Right renal pelvis (tissue), 4 donors: Measurements from ENCODE around the gene KCNMA1. TPM values are rescaled to one million over a fixed set of nuclear protein-coding genes. Genes with fewer than 3 reads are reported as not detected.

ENCODE experiments used
- DNase-seq, 4 donors: peaks; one replicate each; pipeline ENCODE4 v3.0.0-alpha.2; 2013; ENCODE audit warnings: low read depth in 4 of 4, low spot score in 3 of 4, missing footprints in 1 of 4
- polyA plus RNA-seq, 4 donors: library from polyadenylated mRNA; unstranded; fragments of 120-200 nt; gene quantifications; one replicate each; pipeline ENCODE4 v1.2.1, GENCODE V29; 2013; ENCODE audit not compliant: insufficient read length in 4 of 4

The KCNMA1 gene
- polyA plus RNA-seq, 4 donors, result 2.9 to 4.8 (median 3.8) TPM

GRCh38 chr10:77513781-77514331 is 123.8 kb downstream of the KCNMA1 start:
- DNase-seq, result no peak

GRCh38 chr10:77513220-77513619 is 124.4 kb downstream of the KCNMA1 start:
- DNase-seq, result no peak

DNA sequence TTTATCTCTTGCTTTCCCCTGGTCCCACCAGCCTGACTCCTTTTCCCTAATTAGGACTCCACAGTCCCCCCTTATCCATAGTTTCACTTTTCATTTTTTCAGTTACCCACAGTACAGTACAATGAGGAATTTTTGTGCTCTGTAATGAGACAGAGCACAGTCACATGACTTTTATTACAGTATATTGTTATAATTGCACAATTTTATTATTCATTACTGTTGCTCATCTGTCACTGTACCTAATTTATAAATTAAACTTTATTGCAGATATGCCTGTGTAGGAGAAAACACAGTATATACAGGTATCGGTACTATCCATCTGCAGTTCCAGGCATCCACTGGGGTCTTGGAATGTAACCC is 125.4 kb downstream of the KCNMA1 start:
- no peak for DNase-seq

GRCh38 chr10:77511498-77512218 is 126.0 kb downstream of the KCNMA1 start:
- no peak for DNase-seq

GRCh38 chr10:77510695-77511094 is 126.9 kb downstream of the KCNMA1 start:
- no peak for DNase-seq

DNA sequence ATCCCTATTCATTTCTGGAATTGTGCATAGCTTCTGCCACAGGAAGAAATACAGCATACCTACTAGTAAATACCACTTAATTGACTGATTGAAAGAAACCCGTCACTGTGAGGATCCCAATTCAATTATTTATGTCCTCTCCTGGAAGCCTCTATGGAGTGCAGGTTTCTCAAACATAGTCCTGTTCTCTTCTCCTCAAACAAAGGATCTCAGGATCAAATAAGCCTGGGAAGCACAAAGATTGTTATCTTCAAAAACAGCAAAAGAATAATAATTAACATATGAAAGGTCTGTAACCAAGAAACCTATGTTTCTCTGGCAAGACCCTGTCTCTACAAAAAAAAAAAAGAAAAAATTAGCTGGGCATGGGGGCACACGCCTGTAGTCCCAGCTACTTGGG is 127.3 kb downstream of the KCNMA1 start:
- no peak for DNase-seq

DNA sequence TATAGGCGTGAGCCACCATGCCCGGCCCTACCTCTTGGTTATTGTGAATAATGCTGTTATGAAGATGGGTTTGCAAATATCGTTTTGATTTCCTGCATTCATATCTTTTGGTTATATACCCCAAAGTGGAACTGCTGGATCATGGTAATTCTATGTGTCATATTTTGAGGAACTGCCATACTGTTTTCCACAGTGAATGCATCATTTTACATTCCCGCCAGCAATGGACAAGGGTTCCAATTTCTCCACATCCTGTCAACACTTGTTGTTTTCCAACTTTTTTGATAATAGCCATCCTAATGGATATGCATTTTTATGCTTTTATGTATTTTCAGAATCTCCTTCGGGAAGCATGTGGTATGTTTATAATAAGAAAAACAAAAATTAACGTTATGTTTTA is 128.2 kb downstream of the KCNMA1 start:
- no peak for DNase-seq

- DNase-seq, result no peak
Measured at GRCh38 chr10:77507291-77507880, 130.2 kb downstream of the KCNMA1 start.

- DNase-seq, result no peak
Measured at GRCh38 chr10:77506517-77507200, 130.9 kb downstream of the KCNMA1 start.

- no peak for DNase-seq
Measured at GRCh38 chr10:77505431-77506334, 131.9 kb downstream of the KCNMA1 start.

DNA sequence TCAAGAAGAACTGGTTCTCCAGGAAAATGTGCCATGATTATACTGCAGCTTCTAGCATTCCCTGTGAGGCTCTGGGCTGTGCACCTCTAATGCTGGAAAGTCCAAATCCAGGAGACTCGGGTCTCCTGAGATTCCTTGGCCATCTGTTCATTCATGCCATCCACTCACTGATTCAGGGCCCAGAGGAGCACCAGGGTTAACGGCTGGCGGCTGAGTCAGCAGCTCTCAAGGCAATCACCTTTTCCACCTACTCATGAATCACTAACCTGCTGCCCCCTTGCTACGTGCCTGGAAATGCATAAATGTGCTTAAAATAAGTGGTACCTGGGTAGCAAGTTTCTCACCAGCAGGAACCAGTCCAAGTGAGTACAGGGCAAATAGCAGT is 132.7 kb downstream of the KCNMA1 start:
- no peak for DNase-seq

- DNase-seq, result no peak
Measured at GRCh38 chr10:77504196-77504872, 133.3 kb downstream of the KCNMA1 start.

GRCh38 chr10:77501846-77502261 is 135.8 kb downstream of the KCNMA1 start:
- no peak for DNase-seq

GRCh38 chr10:77501152-77501845 is 136.3 kb downstream of the KCNMA1 start:
- DNase-seq, result no peak

DNA sequence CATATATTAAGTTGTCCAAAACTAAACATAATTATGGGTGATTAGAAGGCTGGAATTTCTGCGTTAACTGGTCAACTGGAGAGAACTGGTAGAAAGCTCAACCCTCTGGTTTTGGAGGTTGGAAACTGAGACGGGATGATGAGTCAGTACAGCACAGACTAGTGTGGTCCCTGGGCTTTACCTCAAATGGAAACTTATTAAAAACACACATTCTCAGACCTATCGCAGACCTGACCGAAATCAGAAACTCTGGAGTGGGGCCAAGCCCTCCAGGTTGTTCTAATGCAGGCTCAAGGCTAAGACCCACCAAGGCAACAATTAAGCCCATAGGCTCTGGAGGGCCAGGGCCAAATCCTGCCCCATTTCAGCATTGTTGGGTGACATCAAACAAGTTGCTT is 136.9 kb downstream of the KCNMA1 start:
- no peak for DNase-seq

DNA sequence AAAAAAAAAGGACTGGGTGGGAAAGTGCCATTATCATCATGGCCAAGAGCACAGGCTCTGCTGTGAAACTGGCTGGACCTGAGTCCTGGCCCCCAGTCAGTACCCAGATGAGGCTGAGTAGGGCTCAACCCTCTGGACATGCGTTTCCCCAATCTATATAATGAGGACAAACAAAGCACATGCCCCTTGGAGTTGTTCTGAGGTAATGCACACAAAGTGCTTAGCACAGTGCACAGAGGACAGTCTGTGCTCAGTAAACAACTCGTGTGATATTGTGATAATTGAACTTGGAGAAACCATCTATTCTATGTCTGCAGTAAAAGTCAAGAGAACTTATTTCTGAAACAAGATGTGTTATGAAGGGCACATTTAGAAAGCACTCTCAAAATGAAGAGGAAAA is 138.8 kb downstream of the KCNMA1 start:
- DNase-seq, result no peak

- DNase-seq, result no peak
Measured at GRCh38 chr10:77498210-77498609, 139.4 kb downstream of the KCNMA1 start.

- DNase-seq, result no peak
Measured at GRCh38 chr10:77497748-77498147, 139.9 kb downstream of the KCNMA1 start.

- no peak for DNase-seq
Measured at GRCh38 chr10:77496941-77497420, 140.6 kb downstream of the KCNMA1 start.
